GM21381 (cell line): ENCODE results near the gene ZNF8.
"Not testable (repeated sequence)": the region's sequence is repeated elsewhere in the genome, so short reads cannot be mapped to it uniquely, and the experiment has no call there.

ENCODE experiments used
- ATAC-seq: cut with Tn5 transposase; IDR thresholded peaks from one replicate; pipeline ENCODE4 v1.9.1; 2021; ENCODE audit warnings: mild to moderate bottlenecking, moderate library complexity; ENCODE audit not compliant: unreplicated experiment

The ZNF8 gene

DNA sequence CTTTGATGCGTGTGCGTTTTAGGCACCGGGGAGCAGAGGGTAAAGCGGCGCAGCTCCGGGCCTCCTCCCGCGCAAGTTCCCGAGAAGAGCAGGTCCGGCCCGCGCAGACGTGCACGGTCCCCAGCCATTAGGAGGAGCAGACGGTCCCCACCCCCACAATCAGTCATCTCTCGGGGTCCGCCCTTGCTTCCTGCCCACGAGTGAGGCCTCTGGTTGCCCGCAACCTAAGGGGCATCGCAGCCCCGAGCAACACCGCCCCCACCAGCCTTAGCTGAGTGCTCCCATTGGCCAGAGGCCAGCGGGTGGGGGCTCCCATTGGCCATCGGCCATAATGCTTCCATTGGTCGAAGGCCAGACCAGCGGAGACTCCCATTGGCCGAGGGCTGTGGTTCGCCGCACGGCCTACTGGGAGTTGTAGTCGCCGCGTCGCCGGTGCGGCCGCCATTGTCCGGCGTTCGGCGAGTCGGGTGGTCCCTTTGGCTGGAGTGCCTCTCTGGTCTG is at the start of gene ZNF8:
Gene ZNF8, plus strand, starts transcription at position 415 of the 501 bp plus-strand sequence. CDS start 127 bp downstream, outside the sequence.
- peak; percentile 95 for ATAC-seq

DNA sequence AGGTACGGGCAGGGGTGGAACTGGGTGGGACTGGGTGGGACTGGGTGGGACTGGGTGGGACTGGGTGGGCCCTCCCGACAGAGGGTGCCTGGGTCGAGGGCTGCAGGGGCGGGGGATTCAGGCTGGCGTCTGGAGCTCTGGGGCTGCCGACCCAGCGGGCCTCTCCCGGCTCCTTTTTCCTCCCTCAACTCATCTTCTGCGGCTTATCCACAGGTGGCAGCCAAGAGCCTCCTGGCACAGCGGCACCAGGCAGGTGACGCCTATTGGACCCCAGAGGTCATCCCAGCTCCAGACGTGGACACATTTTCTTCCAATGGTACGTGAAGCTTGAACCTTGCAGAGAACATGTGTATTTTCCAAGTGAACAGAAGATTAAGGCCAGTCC is 49.5 kb upstream of the ZNF8 start:
- no peak for ATAC-seq

DNA sequence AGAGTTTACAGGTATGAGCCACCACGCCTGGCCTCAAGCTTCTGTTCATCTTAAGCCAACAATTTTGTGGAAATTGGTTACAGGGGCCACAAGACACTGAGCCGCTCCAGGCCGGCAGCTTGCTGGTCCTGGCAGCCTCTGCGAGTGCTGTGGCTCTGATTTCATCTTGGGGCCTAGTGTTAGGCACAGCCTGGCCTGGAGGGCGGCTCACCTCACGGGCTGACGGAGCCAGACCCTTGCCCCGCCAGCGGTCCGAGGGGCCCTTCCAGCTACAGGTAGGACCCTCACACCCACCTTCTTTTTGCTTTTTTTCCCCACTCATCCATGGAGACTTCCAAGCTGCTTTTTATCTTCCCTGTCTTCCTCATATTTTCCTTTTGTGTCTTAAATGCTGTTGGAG is 41.4 kb upstream of the ZNF8 start:
- ATAC-seq, result no peak

DNA sequence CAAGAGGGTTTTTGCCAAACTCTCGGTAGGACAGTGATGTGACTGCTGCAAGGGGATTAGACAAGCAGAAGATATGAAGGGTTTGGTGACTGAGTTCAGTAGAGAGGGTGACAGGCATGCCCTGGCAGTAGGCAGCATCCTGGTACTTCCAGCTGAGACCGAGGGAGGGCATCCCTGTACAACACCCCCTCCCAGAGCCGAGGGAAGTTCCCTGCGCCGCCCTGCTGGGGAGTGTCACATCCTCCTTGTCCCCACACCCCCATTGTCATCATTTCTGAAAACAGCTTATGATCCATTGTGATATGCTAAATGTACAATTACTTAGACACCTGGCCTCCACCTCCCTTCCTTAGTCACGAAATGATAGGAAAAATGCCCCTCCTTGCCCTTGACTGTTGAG is 35.4 kb upstream of the ZNF8 start:
- no peak for ATAC-seq

DNA sequence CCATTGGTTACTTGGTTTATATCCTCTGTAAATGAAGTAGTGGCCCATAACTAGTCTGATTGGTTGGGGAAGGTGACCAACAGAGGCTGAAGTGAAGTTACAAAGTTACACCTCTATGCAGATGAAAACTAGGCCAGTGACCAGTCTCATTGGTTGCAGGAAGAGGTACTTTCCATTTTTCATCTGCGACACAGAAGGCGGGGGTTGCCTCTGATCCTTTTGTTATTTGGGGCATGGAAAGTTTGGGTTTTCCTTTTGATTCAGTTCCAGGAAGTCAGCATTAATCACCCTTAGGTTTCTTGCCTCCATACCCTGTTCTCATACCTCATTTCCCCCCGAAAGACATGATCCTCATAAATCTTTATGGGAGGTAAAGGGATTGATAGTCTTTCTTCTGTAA is 29.9 kb upstream of the ZNF8 start:
- ATAC-seq, result no peak

DNA sequence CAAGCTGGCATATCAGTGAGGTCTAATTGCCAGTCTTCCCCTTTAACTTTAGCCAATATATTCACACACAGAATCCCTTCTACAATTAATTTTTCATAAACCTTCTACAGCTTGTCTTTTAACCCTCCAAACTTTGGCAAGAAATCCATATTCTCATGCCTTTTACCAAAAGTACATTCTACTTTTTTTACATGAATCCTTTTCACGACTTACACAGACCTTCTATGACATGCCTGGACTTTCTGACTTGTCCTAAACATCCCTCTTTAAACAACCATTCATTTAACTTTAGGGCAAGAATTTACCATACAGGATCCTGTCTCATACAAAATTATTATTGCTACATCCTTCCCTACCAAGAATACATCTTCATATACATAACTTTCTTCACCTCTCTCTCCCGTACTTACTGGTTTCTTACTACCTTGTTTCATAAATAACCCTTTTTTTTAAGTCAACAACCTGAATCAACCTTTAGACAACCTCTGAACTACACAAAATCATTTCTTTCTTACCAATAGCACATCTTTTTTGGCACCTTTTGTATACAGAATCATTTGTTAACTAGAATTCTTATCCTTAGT is 26.6 kb upstream of the ZNF8 start:
- ATAC-seq, result no peak

DNA sequence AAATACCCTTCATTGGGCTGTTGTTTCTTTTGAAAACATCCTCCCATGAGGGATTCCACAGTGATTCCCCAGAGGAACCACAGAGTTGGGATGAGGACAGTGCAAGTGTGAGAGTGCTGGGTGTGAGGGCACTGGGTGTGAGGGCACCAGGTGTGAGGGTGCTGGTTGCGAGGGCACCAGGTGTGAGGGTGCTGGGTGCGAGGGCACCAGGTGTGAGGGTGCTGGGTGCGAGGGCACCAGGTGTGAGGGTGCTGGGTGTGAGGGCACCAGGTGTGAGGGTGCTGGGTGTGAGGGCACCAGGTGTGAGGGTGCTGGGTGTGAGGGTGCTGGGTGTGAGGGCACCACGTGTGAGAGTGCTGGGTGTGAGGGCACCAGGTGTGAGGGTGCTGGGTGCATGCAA is 20.5 kb upstream of the ZNF8 start:
- ATAC-seq, result not testable (repeated sequence)

DNA sequence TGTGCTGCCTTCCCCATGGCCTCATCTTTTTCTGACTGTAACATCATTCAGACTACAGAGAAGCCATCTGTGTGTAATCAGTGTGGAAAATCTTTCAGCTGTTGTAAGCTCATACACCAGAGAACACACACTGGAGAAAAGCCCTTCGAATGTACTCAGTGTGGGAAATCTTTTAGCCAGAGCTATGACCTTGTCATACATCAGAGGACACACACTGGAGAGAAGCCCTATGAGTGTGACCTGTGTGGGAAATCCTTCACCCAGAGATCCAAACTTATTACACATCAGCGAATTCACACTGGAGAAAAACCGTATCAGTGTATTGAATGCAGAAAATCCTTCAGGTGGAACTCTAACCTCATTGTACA is 17.2 kb upstream of the ZNF8 start:
- no peak for ATAC-seq

DNA sequence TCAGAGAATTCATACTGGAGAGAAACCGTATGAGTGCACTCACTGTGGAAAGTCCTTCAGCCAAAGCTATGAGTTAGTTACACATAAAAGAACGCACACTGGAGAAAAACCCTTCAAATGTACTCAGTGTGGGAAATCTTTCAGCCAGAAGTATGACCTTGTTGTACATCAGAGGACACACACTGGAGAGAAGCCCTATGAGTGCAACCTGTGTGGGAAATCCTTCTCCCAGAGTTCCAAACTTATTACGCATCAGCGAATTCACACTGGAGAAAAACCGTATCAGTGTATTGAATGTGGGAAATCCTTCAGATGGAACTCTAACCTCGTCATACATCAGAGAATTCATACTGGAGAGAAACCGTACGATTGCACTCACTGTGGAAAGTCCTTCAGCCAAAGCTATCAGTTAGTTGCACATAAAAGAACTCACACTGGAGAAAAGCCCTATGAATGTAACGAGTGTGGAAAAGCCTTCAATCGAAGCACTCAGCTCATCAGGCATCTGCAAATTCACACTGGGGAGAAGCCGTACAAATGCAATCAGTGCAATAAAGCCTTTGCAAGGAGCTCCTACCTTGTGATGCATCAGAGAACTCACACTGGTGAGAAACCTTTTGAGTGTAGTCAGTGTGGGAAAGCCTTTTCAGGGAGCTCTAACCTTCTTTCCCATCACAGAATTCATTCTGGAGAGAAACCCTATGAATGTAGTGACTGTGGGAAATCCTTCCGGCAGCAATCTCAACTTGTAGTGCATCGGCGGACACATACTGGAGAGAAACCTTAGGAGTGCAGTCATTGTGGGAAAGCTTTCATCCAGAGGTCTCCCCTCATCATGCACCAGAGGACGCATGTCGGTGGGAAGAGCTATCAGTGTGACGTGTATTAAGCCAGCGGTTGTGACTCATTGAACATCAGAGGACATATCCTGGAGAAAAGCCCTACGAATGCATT is 16.5 kb upstream of the ZNF8 start:
- ATAC-seq, result no peak

DNA sequence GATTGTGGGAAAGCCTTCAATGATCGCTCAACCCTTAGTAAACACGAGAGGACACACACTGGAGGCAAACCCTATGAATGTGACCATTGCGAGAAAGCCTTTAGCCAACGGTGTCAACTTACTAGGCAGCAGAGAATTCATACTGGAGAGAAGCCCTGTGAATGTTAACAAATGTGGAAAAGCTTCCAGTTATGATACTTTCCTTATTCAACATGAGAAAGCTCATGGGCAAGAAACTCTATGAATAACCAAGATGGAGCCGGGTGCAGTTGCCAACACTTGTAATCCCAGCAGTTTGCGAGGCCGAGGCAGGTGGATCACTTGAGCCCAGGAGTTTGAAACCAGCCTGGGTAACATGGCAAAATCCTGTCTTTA is 15.8 kb upstream of the ZNF8 start:
- no peak for ATAC-seq

DNA sequence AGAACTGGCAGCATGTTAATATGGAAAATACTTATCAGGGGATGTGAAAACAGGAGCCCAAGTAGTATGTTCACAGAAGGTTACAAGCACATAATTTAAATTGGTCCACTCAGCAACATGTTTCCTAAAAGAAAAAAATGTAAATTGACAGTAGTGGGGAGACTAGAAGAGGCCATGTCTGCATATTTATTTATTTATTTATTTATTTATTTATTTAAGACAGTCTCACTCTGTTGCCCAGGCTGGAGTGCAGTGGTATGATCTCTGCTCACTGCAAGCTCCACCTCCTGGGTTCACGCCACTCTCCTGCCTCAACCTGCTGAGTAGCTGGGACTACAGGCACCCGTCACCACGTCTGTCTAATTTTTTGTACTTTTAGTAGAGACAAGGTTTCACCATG is 13.7 kb upstream of the ZNF8 start:
- ATAC-seq, result no peak

DNA sequence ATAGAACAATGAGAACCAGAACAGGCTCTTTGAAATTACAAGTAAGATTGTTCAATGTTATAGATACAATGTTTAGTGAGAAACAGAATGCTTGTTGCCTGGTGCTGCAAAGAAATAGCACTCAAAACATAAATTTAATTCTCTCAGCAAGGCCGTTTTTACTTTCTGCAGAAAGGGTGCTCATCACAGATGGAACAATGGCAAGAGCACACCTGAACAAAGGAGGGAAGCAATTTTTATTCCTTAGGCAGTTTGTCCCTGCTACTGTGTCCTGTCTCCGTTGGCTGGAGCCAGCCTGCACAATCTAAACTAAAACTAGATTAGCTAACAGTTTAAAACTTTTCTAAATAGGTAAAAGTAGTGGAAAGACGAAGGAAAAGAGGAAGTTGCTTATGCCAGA is 10.4 kb upstream of the ZNF8 start:
- no peak for ATAC-seq

DNA sequence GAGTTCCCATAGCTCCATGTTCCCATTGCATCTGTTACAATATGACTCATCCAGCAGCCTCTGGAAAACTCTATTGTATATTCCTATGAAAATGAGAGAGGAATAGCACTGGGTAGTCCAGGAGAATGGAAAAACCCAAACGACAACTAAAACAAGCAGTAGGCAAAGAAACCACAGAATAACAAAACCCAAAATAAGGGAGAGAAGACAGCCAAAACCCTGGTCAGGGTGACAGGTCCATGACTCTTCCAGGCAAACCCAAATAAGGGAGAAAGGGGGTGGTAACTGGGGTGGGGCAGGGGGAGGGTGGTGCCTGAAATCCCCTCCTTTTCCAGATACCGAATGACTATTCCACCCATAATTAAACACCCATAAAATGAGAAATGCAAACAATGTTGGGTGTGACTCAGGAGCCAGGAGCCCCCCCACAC is 4.0 kb upstream of the ZNF8 start:
- ATAC-seq, result no peak

DNA sequence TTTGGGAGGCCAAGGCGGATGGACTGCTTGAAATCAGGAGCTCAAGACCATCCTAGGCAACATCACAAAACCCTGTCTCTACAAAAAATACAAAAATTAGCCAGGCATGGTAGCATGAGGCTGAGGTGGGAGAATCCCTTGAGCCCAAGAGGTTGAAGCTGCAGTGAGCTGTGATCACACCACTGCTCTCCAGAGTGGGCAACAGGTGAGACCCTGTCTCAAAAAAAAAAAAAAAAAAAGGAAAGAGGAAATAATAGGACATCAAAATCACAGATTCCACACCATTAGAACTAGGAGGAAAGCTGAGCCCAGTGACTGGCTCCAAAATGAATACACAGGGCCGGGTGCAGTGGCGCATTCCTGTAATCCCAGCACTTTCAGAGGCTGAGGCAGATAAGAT is 3.2 kb upstream of the ZNF8 start:
- no peak for ATAC-seq

DNA sequence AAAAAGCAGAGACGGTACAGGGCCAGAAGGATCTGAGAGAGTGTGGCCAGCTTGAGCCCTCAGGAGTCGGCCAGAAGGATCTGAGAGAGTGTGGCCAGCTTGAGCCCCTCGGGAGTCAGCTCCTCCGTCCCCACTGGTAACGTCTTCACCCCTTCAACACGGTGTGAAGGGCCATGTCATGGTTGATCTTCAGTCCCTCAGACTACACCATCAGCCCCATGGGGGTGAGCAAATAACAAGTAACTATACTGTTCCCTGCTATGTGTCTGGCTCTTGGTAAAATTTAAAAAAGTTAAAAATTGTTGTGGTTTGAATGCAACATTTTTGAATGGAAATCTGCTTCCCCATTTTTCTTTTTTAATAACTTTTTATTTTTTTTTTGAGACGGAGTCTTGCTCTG is 1.6 kb upstream of the ZNF8 start:
- no peak for ATAC-seq

DNA sequence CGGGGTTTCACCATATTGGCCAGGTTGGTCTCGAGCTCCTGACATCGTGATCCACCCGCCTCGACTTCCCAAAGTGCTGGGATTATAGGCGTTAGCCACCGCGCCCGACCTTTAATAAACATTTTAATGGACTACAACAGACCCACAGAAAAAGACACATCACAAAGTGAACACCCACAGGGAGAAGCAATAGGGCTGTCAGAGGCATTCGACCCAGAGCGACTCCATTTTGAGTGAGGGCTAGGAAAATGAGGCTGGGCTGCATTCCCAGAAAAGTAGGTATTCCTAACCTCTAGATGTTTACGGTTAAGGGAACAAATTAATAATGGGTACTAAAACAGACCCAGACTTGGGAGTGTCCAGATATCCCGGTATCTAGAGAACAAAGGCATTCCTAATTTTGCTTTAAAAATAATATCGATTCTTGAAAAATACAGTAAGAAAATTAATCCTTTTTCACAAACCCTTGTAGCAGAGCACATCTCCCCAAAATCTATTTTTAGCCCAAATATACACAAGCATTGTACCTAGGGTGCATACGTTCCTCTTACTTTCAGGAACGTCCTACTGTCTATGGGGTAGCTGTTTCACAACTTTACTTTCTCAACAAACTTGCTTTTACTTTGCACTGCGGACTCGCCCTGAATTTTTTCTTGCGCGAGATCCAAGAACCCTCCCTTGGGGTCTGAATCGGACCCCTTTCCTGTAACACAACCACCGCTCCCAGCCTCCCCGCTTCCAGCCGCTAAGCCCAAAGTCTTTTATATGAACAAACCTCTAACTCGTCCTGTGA is 811 bp upstream of the ZNF8 start:
- no peak for ATAC-seq

DNA sequence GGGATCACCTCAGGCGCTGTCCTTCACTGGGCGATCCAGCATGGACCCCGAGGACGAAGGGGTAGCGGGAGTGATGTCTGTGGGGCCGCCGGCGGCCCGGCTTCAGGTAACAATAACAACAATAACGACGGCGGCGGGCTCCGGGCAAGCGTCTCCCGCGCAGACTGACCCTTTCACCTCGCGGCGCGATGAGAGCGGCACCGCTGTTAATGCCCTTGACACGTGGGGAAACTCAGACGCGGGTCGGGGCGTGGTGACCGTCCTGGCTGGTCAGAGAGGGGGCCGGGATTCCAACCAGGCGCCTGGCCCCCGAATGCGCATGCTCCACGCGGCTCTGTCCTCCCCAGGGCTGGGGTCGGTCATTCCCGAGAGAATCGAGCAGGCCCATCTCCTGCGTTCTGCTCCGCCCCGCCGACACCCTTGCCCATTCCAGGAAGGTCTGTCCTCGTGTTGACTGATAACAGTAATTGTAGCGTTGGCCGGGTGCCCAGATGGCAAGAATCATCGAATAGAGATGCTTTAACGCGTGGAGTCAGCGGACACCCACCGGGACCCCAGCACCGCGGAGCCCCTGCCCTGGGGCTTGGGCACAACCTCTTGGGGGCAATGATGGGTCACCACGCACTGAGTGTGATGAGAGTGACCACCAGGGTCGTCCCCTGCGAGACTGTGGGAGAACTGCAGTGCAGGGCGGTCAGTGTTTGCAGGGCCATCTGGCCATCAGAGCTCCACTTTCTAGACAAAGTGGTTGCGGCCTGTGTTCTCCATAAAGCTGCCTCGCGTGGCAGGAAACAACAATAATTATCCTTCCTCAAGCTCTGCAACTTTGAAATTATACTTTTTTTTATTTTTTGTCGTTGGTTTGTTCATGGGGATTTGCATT is 528 bp downstream of the ZNF8 start:
- peak; percentile 11 for ATAC-seq

DNA sequence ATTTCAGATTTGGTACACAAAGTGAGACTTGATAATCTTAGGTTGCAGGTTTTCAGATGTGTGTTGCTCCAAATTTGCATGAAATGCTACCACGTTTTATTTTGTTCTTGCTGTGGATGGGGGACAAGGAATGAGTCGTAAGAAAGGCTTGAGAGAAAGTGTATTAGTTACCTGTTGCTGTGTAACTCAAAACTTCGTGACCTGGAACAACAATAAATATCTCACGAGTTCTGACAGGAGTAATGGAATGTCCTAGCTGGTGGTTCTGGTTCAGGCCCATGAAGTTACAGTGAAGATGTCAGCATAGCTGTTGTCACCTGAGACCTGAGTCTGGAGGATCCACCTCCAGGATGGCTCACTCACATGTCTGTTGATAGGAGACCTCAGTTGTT is 1.2 kb downstream of the ZNF8 start:
- no peak for ATAC-seq

DNA sequence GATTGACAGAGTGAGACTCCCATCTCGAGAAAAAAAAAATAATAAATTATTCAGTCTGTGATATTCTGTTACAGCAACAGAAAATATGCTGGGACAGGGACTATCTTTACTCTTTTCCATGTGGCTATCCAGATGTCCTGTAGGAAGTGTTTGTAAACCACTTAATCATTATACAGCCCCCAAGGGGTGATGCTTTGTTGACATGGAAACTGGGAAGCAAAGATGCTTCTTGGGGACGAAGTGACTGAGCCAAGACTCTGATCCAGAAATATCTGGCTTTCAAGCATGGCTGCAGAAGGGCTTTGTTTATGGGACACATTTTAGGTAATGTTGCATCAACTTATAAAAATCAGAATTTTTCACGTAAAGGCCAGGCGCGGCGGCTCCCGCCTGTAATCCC is 5.4 kb downstream of the ZNF8 start:
- no peak for ATAC-seq

DNA sequence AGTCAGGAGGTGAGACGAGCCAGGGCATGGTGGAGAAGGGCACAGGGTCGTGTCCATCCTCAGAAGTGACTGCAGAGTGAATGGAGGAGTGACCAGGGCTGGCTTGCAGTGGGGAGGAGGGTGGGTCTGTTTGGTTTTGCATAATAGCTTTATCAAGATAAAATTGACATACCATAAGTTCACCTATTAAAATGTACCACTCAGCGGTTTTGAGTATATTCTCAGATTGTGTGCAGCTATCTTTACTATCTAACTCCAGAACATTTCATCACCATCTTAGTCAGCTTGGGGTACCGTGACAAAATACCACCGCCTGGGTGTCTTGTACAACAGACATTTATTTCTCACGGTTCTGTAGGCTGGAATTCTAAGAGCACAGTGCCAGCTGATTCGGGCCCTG is 13.2 kb downstream of the ZNF8 start:
- ATAC-seq, result no peak
